Endodermal cell (in vitro differentiated cells): ENCODE measurements around the gene TUBA8. TPM values are rescaled to one million over a fixed set of nuclear protein-coding genes. Genes with fewer than 3 reads are reported as not detected.

Source experiments
- DNase-seq: peaks from one replicate; pipeline ENCODE4 v3.0.0-alpha.2; 2017
- H3K27ac ChIP-seq: 2 replicates; pipeline ENCODE4 v1.5.1; 2013; ENCODE audit warnings: mild to moderate bottlenecking, low read depth, low read length, moderate library complexity
- H3K27me3 ChIP-seq: 2 replicates; pipeline ENCODE4 v1.6.1; 2013; ENCODE audit warnings: mild to moderate bottlenecking, low read length, moderate library complexity; ENCODE audit not compliant: insufficient read depth, control insufficient read depth, poor library complexity, severe bottlenecking
- H3K36me3 ChIP-seq: 2 replicates; pipeline ENCODE4 v1.7.0; 2013; ENCODE audit warnings: mild to moderate bottlenecking, low read length, moderate library complexity; ENCODE audit not compliant: control insufficient read depth, insufficient read depth
- H3K4me1 ChIP-seq: one replicate; pipeline ENCODE4 v1.7.0; 2013; ENCODE audit warnings: low read length; ENCODE audit not compliant: control insufficient read depth, insufficient read depth
- H3K4me3 ChIP-seq: 2 replicates; pipeline ENCODE4 v1.5.1; 2013; ENCODE audit warnings: mild to moderate bottlenecking, low read length, moderate library complexity
- H3K9ac ChIP-seq: 2 replicates; pipeline ENCODE4 v1.6.1; 2013; ENCODE audit warnings: mild to moderate bottlenecking, low read length, moderate library complexity; ENCODE audit not compliant: poor library complexity, severe bottlenecking; ENCODE audit errors: extremely low read depth
- H3K9me3 ChIP-seq: 2 replicates; pipeline ENCODE4 v1.6.1; 2013; ENCODE audit warnings: mild to moderate bottlenecking, low read length, moderate library complexity; ENCODE audit not compliant: control insufficient read depth
- H3K27ac Mint-ChIP-seq: 2 replicates; pipeline ENCODE4 v1.8.0; 2020; ENCODE audit warnings: mixed read lengths
- H3K27me3 Mint-ChIP-seq: 2 replicates; pipeline ENCODE4 v1.8.0; 2021; ENCODE audit warnings: mild to moderate bottlenecking, mixed read lengths; ENCODE audit not compliant: insufficient read depth
- H3K36me3 Mint-ChIP-seq: 2 replicates; pipeline ENCODE4 v1.8.0; 2020; ENCODE audit warnings: low read depth, mixed read lengths
- H3K4me1 Mint-ChIP-seq: 2 replicates; pipeline ENCODE4 v1.8.0; 2020; ENCODE audit warnings: mixed read lengths
- H3K4me3 Mint-ChIP-seq: 2 replicates; pipeline ENCODE4 v1.8.0; 2020; ENCODE audit warnings: mild to moderate bottlenecking, moderate library complexity, mixed read lengths
- H3K9me3 Mint-ChIP-seq: 2 replicates; pipeline ENCODE4 v1.8.0; 2020; ENCODE audit warnings: mild to moderate bottlenecking, mixed read lengths
- CTCF ChIP-seq: fragments of 200-600 bp; sonication (generic); conservative IDR thresholded peaks from 2 replicates; pipeline ENCODE4 v1.5.0; 2021; ENCODE audit warnings: antibody characterized with exemption, mild to moderate bottlenecking
- WGBS, 2 experiments: methylation state at CpG; one replicate each; pipeline versions ENCODE4 v1.1.5 to v1.1.7; 2013; ENCODE audit warnings: missing lambda C conversion rate in 2 of 2, mixed read lengths in 1 of 2; ENCODE audit not compliant: insufficient coverage in 1 of 2, insufficient read length in 1 of 2; 5-methylcytosine and 5-hydroxymethylcytosine counted together
- total RNA-seq, 2 donors: library from RNA; stranded (reverse); fragmentation: NEBNext Ultra II Directional in 1 of 2; extraction: Animal tissue kit (Norgen Biotek cat#: 25700) in 1 of 2; gene quantifications; 2 replicates in 1 of 2; 3 replicates in 1 of 2; pipeline ENCODE4 v1.2.1, GENCODE V29; 2021

The TUBA8 gene
- total RNA-seq, 2 donors from 2014 or later, result 0.58 to 0.66 TPM

GRCh38 chr22:18081416-18081815, 29.2 kb upstream of the TUBA8 start:
- H3K36me3 ChIP-seq, result peaks cover 64% of the 10 kb centered on the region
- no peak overlapping the region for H3K27ac ChIP-seq
- peaks cover 10% of the 10 kb centered on the region for H3K4me1 Mint-ChIP-seq
- H3K27me3 ChIP-seq, result no peaks in the 10 kb centered on the region
- no peak overlapping the region for H3K9ac ChIP-seq
- no peak for DNase-seq
- H3K4me3 Mint-ChIP-seq, result no peak overlapping the region
- no peak overlapping the region for H3K4me3 ChIP-seq
- no peaks in the 10 kb centered on the region for H3K9me3 ChIP-seq
- peaks cover 62% of the 10 kb centered on the region for H3K36me3 Mint-ChIP-seq
- H3K27me3 Mint-ChIP-seq, result no peaks in the 10 kb centered on the region
- H3K27ac Mint-ChIP-seq, result peak overlapping the region; percentile 62
- peaks cover 3% of the 10 kb centered on the region for H3K4me1 ChIP-seq
- WGBS, 2 experiments, result 96 to 98% methylated on average over 5 of the region's 5 CpGs
- no peaks in the 10 kb centered on the region for H3K9me3 Mint-ChIP-seq
- no peak for TF ChIP-seq CTCF

- Mint-ChIP-seq H3K27me3 (no peaks in the 10 kb centered on the region), H3K36me3 (peaks cover 66% of the 10 kb centered on the region), H3K9me3 (no peaks in the 10 kb centered on the region), H3K4me3 (no peak overlapping the region), H3K27ac (no peak overlapping the region), H3K4me1 (peaks cover 3% of the 10 kb centered on the region)
- H3K9ac ChIP-seq, result no peak overlapping the region
- DNase-seq, result no peak
- 71 to 87% methylated on average over 1 to 2 of the region's 2 CpGs for whole genome bisulfite sequencing, 2 experiments
- H3K4me1 ChIP-seq, result no peaks in the 10 kb centered on the region
- peaks cover 73% of the 10 kb centered on the region for H3K36me3 ChIP-seq
- no peaks in the 10 kb centered on the region for H3K27me3 ChIP-seq
- TF ChIP-seq CTCF, result no peak
- H3K27ac ChIP-seq, result no peak overlapping the region
- H3K9me3 ChIP-seq, result no peaks in the 10 kb centered on the region
- no peak overlapping the region for H3K4me3 ChIP-seq
These were observed 28.1 kb upstream of the TUBA8 start for GRCh38 chr22:18082467-18082866.

- no peaks in the 10 kb centered on the region for H3K9me3 Mint-ChIP-seq
- H3K4me3 Mint-ChIP-seq, result no peak overlapping the region
- H3K36me3 Mint-ChIP-seq, result peaks cover 74% of the 10 kb centered on the region
- Histone ChIP-seq H3K9ac (no peak overlapping the region), H3K4me3 (no peak overlapping the region), H3K36me3 (peaks cover 83% of the 10 kb centered on the region), H3K9me3 (no peaks in the 10 kb centered on the region), H3K27ac (no peak overlapping the region), H3K27me3 (no peaks in the 10 kb centered on the region), H3K4me1 (no peaks in the 10 kb centered on the region)
- WGBS, 2 experiments, result 93 to 97% methylated on average over 10 of the region's 10 CpGs
- H3K4me1 Mint-ChIP-seq, result peaks cover 2% of the 10 kb centered on the region
- no peak for TF ChIP-seq CTCF
- H3K27me3 Mint-ChIP-seq, result no peaks in the 10 kb centered on the region
- H3K27ac Mint-ChIP-seq, result no peak overlapping the region
- no peak for DNase-seq
These were observed 27.2 kb upstream of the TUBA8 start for GRCh38 chr22:18083406-18083805.
